ENCODE measurements around the gene GADD45A.
"Not testable (repeated sequence)": the region's sequence is repeated elsewhere in the genome, so short reads cannot be mapped to it uniquely, and the experiment has no call there.

The GADD45A gene

GRCh38 chr1:67665307-67665706 lies 19.7 kb upstream of the GADD45A start:
- H3K9me3 ChIP-seq (ENCODE audit: control insufficient read depth in 5 of 5, low read length in 5 of 5); H3K4me1 ChIP-seq (ENCODE audit: control insufficient read depth in 5 of 5, insufficient read depth in 5 of 5, low read length in 5 of 5); H3K27me3 ChIP-seq (ENCODE audit: control insufficient read depth in 5 of 5, insufficient read depth in 4 of 5, low read length in 5 of 5); H3K9ac ChIP-seq (ENCODE audit: low read length in 5 of 5); H3K27ac ChIP-seq (ENCODE audit: low read depth, low read length); H3K36me3 ChIP-seq (ENCODE audit: control insufficient read depth in 5 of 5, insufficient read depth in 5 of 5, low read length in 5 of 5); H3K4me3 ChIP-seq (ENCODE audit: low read depth in 1 of 5, low read length in 5 of 5): not testable (repeated sequence)

- Histone ChIP-seq H3K27ac (ENCODE audit: low read depth, low read length) (no peak overlapping the region), H3K4me1 (ENCODE audit: control insufficient read depth in 5 of 5, insufficient read depth in 5 of 5, low read length in 5 of 5) (peaks cover 0 to 6% (median 0%) of the 10 kb centered on the region in 5 donors), H3K4me3 (ENCODE audit: low read depth in 1 of 5, low read length in 5 of 5) (no peak overlapping the region), H3K36me3 (ENCODE audit: control insufficient read depth in 5 of 5, insufficient read depth in 5 of 5, low read length in 5 of 5) (no peaks in the 10 kb centered on the region), H3K9me3 (ENCODE audit: control insufficient read depth in 5 of 5, low read length in 5 of 5) (no peaks in the 10 kb centered on the region), H3K9ac (ENCODE audit: low read length in 5 of 5) (no peak overlapping the region), H3K27me3 (ENCODE audit: control insufficient read depth in 5 of 5, insufficient read depth in 4 of 5, low read length in 5 of 5) (no peaks in the 10 kb centered on the region)
Observed at GRCh38 chr1:67666636-67667035, 18.4 kb upstream of the GADD45A start.

GRCh38 chr1:67668660-67669059 lies 16.3 kb upstream of the GADD45A start:
- Histone ChIP-seq H3K27me3 (ENCODE audit: control insufficient read depth in 5 of 5, insufficient read depth in 4 of 5, low read length in 5 of 5) (no peaks in the 10 kb centered on the region), H3K27ac (ENCODE audit: low read depth, low read length) (no peak overlapping the region), H3K4me1 (ENCODE audit: control insufficient read depth in 5 of 5, insufficient read depth in 5 of 5, low read length in 5 of 5) (peaks cover 0 to 4% (median 0%) of the 10 kb centered on the region in 5 donors), H3K9me3 (ENCODE audit: control insufficient read depth in 5 of 5, low read length in 5 of 5) (no peaks in the 10 kb centered on the region), H3K9ac (ENCODE audit: low read length in 5 of 5) (no peak overlapping the region), H3K36me3 (ENCODE audit: control insufficient read depth in 5 of 5, insufficient read depth in 5 of 5, low read length in 5 of 5) (no peaks in the 10 kb centered on the region), H3K4me3 (ENCODE audit: low read depth in 1 of 5, low read length in 5 of 5) (no peak overlapping the region)

GRCh38 chr1:67672260-67672803 lies 12.7 kb upstream of the GADD45A start:
- Histone ChIP-seq H3K27me3 (ENCODE audit: control insufficient read depth in 5 of 5, insufficient read depth in 4 of 5, low read length in 5 of 5) (no peaks in the 10 kb centered on the region), H3K27ac (ENCODE audit: low read depth, low read length) (no peak overlapping the region)

GRCh38 chr1:67673468-67674201 lies 11.4 kb upstream of the GADD45A start:
- H3K9me3 ChIP-seq (ENCODE audit: control insufficient read depth in 5 of 5, low read length in 5 of 5): no peaks in the 10 kb centered on the region
- H3K36me3 ChIP-seq (ENCODE audit: control insufficient read depth in 5 of 5, insufficient read depth in 5 of 5, low read length in 5 of 5): no peaks in the 10 kb centered on the region
- no peaks in the 10 kb centered on the region for H3K27me3 ChIP-seq (ENCODE audit: control insufficient read depth in 5 of 5, insufficient read depth in 4 of 5, low read length in 5 of 5)
- no peak overlapping the region for H3K4me3 ChIP-seq (ENCODE audit: low read depth in 1 of 5, low read length in 5 of 5)
- peak overlapping the region; percentile 25 for H3K27ac ChIP-seq (ENCODE audit: low read depth, low read length)
- H3K4me1 ChIP-seq (ENCODE audit: control insufficient read depth in 5 of 5, insufficient read depth in 5 of 5, low read length in 5 of 5): peaks cover 0 to 10% (median 6%) of the 10 kb centered on the region in 5 donors
- H3K9ac ChIP-seq (ENCODE audit: low read length in 5 of 5): no peak overlapping the region

More at GRCh38 chr1:67672260-67672803, 12.7 kb upstream of the GADD45A start:
- Histone ChIP-seq H3K9ac (ENCODE audit: low read length in 5 of 5) (no peak overlapping the region), H3K4me1 (ENCODE audit: control insufficient read depth in 5 of 5, insufficient read depth in 5 of 5, low read length in 5 of 5) (peaks cover 0 to 10% (median 6%) of the 10 kb centered on the region in 5 donors), H3K36me3 (ENCODE audit: control insufficient read depth in 5 of 5, insufficient read depth in 5 of 5, low read length in 5 of 5) (no peaks in the 10 kb centered on the region), H3K9me3 (ENCODE audit: control insufficient read depth in 5 of 5, low read length in 5 of 5) (no peaks in the 10 kb centered on the region), H3K4me3 (ENCODE audit: low read depth in 1 of 5, low read length in 5 of 5) (no peak overlapping the region)

GRCh38 chr1:67674260-67675011 lies 10.6 kb upstream of the GADD45A start:
- peaks cover 0 to 10% (median 6%) of the 10 kb centered on the region in 5 donors for H3K4me1 ChIP-seq (ENCODE audit: control insufficient read depth in 5 of 5, insufficient read depth in 5 of 5, low read length in 5 of 5)
- no peak overlapping the region for H3K4me3 ChIP-seq (ENCODE audit: low read depth in 1 of 5, low read length in 5 of 5)
- H3K9me3 ChIP-seq (ENCODE audit: control insufficient read depth in 5 of 5, low read length in 5 of 5): no peaks in the 10 kb centered on the region
- H3K27me3 ChIP-seq (ENCODE audit: control insufficient read depth in 5 of 5, insufficient read depth in 4 of 5, low read length in 5 of 5): no peaks in the 10 kb centered on the region
- H3K27ac ChIP-seq (ENCODE audit: low read depth, low read length): peak overlapping the region; percentile 25
- peak overlapping the region in 1 of 5 donors; percentile 25 for H3K9ac ChIP-seq (ENCODE audit: low read length in 5 of 5)
- no peaks in the 10 kb centered on the region for H3K36me3 ChIP-seq (ENCODE audit: control insufficient read depth in 5 of 5, insufficient read depth in 5 of 5, low read length in 5 of 5)

- Histone ChIP-seq H3K27me3 (ENCODE audit: control insufficient read depth in 5 of 5, insufficient read depth in 4 of 5, low read length in 5 of 5) (no peaks in the 10 kb centered on the region), H3K36me3 (ENCODE audit: control insufficient read depth in 5 of 5, insufficient read depth in 5 of 5, low read length in 5 of 5) (no peaks in the 10 kb centered on the region), H3K9ac (ENCODE audit: low read length in 5 of 5) (no peak overlapping the region), H3K27ac (ENCODE audit: low read depth, low read length) (no peak overlapping the region), H3K9me3 (ENCODE audit: control insufficient read depth in 5 of 5, low read length in 5 of 5) (no peaks in the 10 kb centered on the region), H3K4me3 (ENCODE audit: low read depth in 1 of 5, low read length in 5 of 5) (no peak overlapping the region), H3K4me1 (ENCODE audit: control insufficient read depth in 5 of 5, insufficient read depth in 5 of 5, low read length in 5 of 5) (peaks cover 0 to 10% (median 6%) of the 10 kb centered on the region in 5 donors)
Observed at GRCh38 chr1:67675800-67676199, 9.2 kb upstream of the GADD45A start.

GRCh38 chr1:67676287-67676686 lies 8.7 kb upstream of the GADD45A start:
- H3K9me3 ChIP-seq (ENCODE audit: control insufficient read depth in 5 of 5, low read length in 5 of 5): no peaks in the 10 kb centered on the region
- no peaks in the 10 kb centered on the region for H3K27me3 ChIP-seq (ENCODE audit: control insufficient read depth in 5 of 5, insufficient read depth in 4 of 5, low read length in 5 of 5)
- no peaks in the 10 kb centered on the region for H3K36me3 ChIP-seq (ENCODE audit: control insufficient read depth in 5 of 5, insufficient read depth in 5 of 5, low read length in 5 of 5)
- no peak overlapping the region for H3K9ac ChIP-seq (ENCODE audit: low read length in 5 of 5)
- H3K4me3 ChIP-seq (ENCODE audit: low read depth in 1 of 5, low read length in 5 of 5): no peak overlapping the region
- H3K27ac ChIP-seq (ENCODE audit: low read depth, low read length): no peak overlapping the region
- peaks cover 0 to 10% (median 6%) of the 10 kb centered on the region in 5 donors for H3K4me1 ChIP-seq (ENCODE audit: control insufficient read depth in 5 of 5, insufficient read depth in 5 of 5, low read length in 5 of 5)

- no peaks in the 10 kb centered on the region for H3K27me3 ChIP-seq (ENCODE audit: control insufficient read depth in 5 of 5, insufficient read depth in 4 of 5, low read length in 5 of 5)
- no peak overlapping the region for H3K4me3 ChIP-seq (ENCODE audit: low read depth in 1 of 5, low read length in 5 of 5)
- H3K9me3 ChIP-seq (ENCODE audit: control insufficient read depth in 5 of 5, low read length in 5 of 5): no peaks in the 10 kb centered on the region
- no peak overlapping the region for H3K9ac ChIP-seq (ENCODE audit: low read length in 5 of 5)
- H3K36me3 ChIP-seq (ENCODE audit: control insufficient read depth in 5 of 5, insufficient read depth in 5 of 5, low read length in 5 of 5): no peaks in the 10 kb centered on the region
- no peak overlapping the region for H3K27ac ChIP-seq (ENCODE audit: low read depth, low read length)
- H3K4me1 ChIP-seq (ENCODE audit: control insufficient read depth in 5 of 5, insufficient read depth in 5 of 5, low read length in 5 of 5): peaks cover 0 to 10% (median 6%) of the 10 kb centered on the region in 5 donors
Observed at GRCh38 chr1:67676946-67677345, 8.1 kb upstream of the GADD45A start.

- H3K27me3 ChIP-seq (ENCODE audit: control insufficient read depth in 5 of 5, insufficient read depth in 4 of 5, low read length in 5 of 5): no peaks in the 10 kb centered on the region
- H3K27ac ChIP-seq (ENCODE audit: low read depth, low read length): no peak overlapping the region
- no peaks in the 10 kb centered on the region for H3K9me3 ChIP-seq (ENCODE audit: control insufficient read depth in 5 of 5, low read length in 5 of 5)
- no peak overlapping the region for H3K4me3 ChIP-seq (ENCODE audit: low read depth in 1 of 5, low read length in 5 of 5)
- no peak overlapping the region for H3K9ac ChIP-seq (ENCODE audit: low read length in 5 of 5)
- H3K4me1 ChIP-seq (ENCODE audit: control insufficient read depth in 5 of 5, insufficient read depth in 5 of 5, low read length in 5 of 5): peaks cover 0 to 10% (median 6%) of the 10 kb centered on the region in 5 donors
- no peaks in the 10 kb centered on the region for H3K36me3 ChIP-seq (ENCODE audit: control insufficient read depth in 5 of 5, insufficient read depth in 5 of 5, low read length in 5 of 5)
Observed at GRCh38 chr1:67677408-67677807, 7.6 kb upstream of the GADD45A start.
